Vagina (tissue), 2 donors: ENCODE data around the gene FIGN.

Source experiments
- CTCF ChIP-seq, 3 experiments: fragments of 450-650 bp in 2 of 3; fragments of 200-600 bp in 1 of 3; sonication (generic) in 1 of 3; IDR thresholded peaks; one replicate each; pipeline ENCODE4 v1.5.1; 2017 to 2019; ENCODE audit warnings: antibody characterized with exemption in 3 of 3, mild to moderate bottlenecking in 2 of 3, moderate library complexity in 2 of 3
- POLR2AphosphoS5 ChIP-seq, 2 donors: sonication (generic); formaldehyde crosslinking; IDR thresholded peaks; one replicate each; pipeline ENCODE4 v1.9.0; 2017; ENCODE audit warnings: antibody characterized with exemption in 2 of 2, mild to moderate bottlenecking in 2 of 2, low read depth in 1 of 2; ENCODE audit not compliant: insufficient read depth in 1 of 2

DNA sequence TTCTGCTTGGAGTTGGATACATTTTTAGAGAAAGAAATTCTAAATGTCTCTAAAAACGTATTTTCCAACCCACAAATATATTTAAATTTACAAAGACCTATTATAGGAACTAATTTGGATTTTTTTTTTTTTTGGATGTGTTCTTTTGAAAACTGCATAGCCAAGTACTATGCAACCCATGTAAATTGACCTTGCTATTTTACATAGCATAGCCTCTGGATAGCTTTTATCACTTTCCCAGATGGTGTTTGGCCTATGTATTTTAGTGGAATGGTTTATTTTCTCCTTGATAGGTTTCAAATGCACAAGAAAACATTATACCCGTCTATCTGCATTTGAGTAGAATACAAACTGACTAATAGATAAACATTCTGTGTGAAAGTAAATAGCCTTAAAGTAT lies 130.0 kb downstream of the FIGN start:
- TF ChIP-seq POLR2AphosphoS5 (IDR thresholded peaks at IDR 0.05; ENCODE audit: insufficient read depth in 1 of 2, low read depth in 1 of 2) (no peak), CTCF (IDR thresholded peaks at IDR 0.05) (no peak)
